WERI-Rb-1 (cell line): ENCODE results near the gene TEAD1.

Source experiments
- DNase-seq: peaks from one replicate; pipeline ENCODE4 v3.0.0-alpha.2; 2020
- H3K27ac ChIP-seq: fragments of 250-450 bp; sonication (Bioruptor Pico); 2 replicates; pipeline ENCODE4 v1.5.1; 2020; ENCODE audit warnings: mild to moderate bottlenecking, moderate library complexity
- H3K27me3 ChIP-seq: fragments of 250-450 bp; sonication (Bioruptor Pico); 2 replicates; pipeline ENCODE4 v1.5.1; 2021; ENCODE audit warnings: mild to moderate bottlenecking, low read depth, moderate library complexity; ENCODE audit not compliant: insufficient read depth, severe bottlenecking
- H3K36me3 ChIP-seq: fragments of 250-450 bp; sonication (Bioruptor Pico); 2 replicates; pipeline ENCODE4 v1.5.1; 2020; ENCODE audit warnings: mild to moderate bottlenecking, moderate library complexity
- H3K4me3 ChIP-seq: 2 replicates; pipeline ENCODE4 v1.5.1; 2011; ENCODE audit warnings: low read depth, mild to moderate bottlenecking, control low read depth, low read length
- H3K9me3 ChIP-seq: fragments of 250-450 bp; sonication (Bioruptor Pico); 2 replicates; pipeline ENCODE4 v1.5.1; 2021; ENCODE audit warnings: mild to moderate bottlenecking, moderate library complexity; ENCODE audit not compliant: severe bottlenecking
- TF ChIP-seq, protein P1 (sequence below): IDR thresholded peaks from 2 replicates; pipeline ENCODE4 v1.5.1; 2011; ENCODE audit warnings: low read depth, mild to moderate bottlenecking, control low read depth, inconsistent platforms, low read length

The TEAD1 gene

GRCh38 chr11:12817681-12818332 is 143.6 kb downstream of the TEAD1 start:
- Histone ChIP-seq H3K27me3 (no peaks in the 10 kb centered on the region), H3K4me3 (no peak overlapping the region), H3K9me3 (no peaks in the 10 kb centered on the region), H3K27ac (no peak overlapping the region), H3K36me3 (no peaks in the 10 kb centered on the region)
- TF ChIP-seq, protein P1, sequence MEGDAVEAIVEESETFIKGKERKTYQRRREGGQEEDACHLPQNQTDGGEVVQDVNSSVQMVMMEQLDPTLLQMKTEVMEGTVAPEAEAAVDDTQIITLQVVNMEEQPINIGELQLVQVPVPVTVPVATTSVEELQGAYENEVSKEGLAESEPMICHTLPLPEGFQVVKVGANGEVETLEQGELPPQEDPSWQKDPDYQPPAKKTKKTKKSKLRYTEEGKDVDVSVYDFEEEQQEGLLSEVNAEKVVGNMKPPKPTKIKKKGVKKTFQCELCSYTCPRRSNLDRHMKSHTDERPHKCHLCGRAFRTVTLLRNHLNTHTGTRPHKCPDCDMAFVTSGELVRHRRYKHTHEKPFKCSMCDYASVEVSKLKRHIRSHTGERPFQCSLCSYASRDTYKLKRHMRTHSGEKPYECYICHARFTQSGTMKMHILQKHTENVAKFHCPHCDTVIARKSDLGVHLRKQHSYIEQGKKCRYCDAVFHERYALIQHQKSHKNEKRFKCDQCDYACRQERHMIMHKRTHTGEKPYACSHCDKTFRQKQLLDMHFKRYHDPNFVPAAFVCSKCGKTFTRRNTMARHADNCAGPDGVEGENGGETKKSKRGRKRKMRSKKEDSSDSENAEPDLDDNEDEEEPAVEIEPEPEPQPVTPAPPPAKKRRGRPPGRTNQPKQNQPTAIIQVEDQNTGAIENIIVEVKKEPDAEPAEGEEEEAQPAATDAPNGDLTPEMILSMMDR, result no peak
- DNase-seq, result no peak

- no peak for DNase-seq
- H3K27ac ChIP-seq, result no peak overlapping the region
Observed at GRCh38 chr11:12818333-12819015, 144.3 kb downstream of the TEAD1 start.

GRCh38 chr11:12822392-12823022 is 148.3 kb downstream of the TEAD1 start:
- no peak overlapping the region; the same call in 1 of the 2 replicates for H3K27ac ChIP-seq
- no peak overlapping the region for H3K4me3 ChIP-seq
- TF ChIP-seq, protein P1, result no peak
- H3K9me3 ChIP-seq, result no peaks in the 10 kb centered on the region
- no peak for DNase-seq
- H3K27me3 ChIP-seq, result no peaks in the 10 kb centered on the region
- no peaks in the 10 kb centered on the region for H3K36me3 ChIP-seq

More at GRCh38 chr11:12818333-12819015, 144.3 kb downstream of the TEAD1 start:
- no peaks in the 10 kb centered on the region for H3K27me3 ChIP-seq
- no peaks in the 10 kb centered on the region for H3K9me3 ChIP-seq
- no peak overlapping the region for H3K4me3 ChIP-seq
- no peaks in the 10 kb centered on the region for H3K36me3 ChIP-seq
- TF ChIP-seq, protein P1, result no peak

DNA sequence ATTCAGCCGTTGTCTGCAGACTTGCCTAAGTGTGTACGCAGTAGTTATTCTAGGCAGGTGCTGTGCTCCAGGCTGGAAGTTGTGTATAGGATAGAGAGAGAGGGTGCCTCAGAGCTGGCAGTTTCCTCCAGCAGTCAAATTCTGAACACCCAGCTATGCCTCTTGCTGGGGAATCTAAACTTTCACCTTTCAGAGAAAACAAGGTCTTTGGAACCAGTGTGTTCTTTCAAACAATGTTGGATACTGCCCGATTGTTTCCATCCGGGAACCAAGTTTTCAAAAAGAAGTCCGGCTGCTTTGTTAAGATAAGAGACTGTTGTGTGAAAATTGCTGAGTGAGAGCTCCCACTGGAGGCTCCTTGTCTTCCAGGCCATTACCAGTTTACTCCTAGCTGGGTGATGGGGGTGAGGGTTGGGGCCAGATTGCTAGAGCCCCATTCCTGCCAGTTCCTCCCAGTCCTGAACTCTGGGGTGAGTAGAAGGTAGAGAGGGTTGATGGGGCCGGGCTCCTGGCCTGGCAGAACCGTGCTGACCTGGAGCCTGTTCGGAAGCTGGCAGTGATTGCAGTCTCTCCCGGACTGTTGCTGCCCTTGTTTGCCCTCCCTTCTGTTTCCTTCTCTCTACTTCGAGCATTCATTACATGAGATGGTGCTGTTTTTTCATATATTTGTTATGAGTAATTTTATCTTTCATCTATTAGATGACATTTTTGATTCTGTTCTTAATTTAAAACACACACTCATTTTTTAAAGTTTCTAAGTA is 150.2 kb downstream of the TEAD1 start:
- Histone ChIP-seq H3K27me3 (no peaks in the 10 kb centered on the region), H3K36me3 (no peaks in the 10 kb centered on the region), H3K27ac (no peak overlapping the region), H3K9me3 (no peaks in the 10 kb centered on the region), H3K4me3 (no peak overlapping the region)
- TF ChIP-seq, protein P1, result no peak
- DNase-seq, result no peak

- Histone ChIP-seq H3K4me3 (no peak overlapping the region), H3K27ac (no peak overlapping the region), H3K36me3 (no peaks in the 10 kb centered on the region), H3K27me3 (no peaks in the 10 kb centered on the region), H3K9me3 (no peaks in the 10 kb centered on the region)
- TF ChIP-seq, protein P1, result no peak
- DNase-seq, result no peak
Observed at GRCh38 chr11:12826441-12826840, 152.2 kb downstream of the TEAD1 start.
